Activated CD4-positive, alpha-beta T cell treated with anti-CD3 and anti-CD28 coated beads, Interleukin-2, amount 50 U/mL, for 48 hours (primary cell): ENCODE data around the gene PPM1N.

Experiments used
- DNase-seq, 2 experiments: peaks; one replicate each; pipeline ENCODE4 v3.0.0-alpha.2; 2020

Gene PPM1N

GRCh38 chr19:45470762-45471081 lies 27.5 kb upstream of the PPM1N start:
- no peak for DNase-seq

DNA sequence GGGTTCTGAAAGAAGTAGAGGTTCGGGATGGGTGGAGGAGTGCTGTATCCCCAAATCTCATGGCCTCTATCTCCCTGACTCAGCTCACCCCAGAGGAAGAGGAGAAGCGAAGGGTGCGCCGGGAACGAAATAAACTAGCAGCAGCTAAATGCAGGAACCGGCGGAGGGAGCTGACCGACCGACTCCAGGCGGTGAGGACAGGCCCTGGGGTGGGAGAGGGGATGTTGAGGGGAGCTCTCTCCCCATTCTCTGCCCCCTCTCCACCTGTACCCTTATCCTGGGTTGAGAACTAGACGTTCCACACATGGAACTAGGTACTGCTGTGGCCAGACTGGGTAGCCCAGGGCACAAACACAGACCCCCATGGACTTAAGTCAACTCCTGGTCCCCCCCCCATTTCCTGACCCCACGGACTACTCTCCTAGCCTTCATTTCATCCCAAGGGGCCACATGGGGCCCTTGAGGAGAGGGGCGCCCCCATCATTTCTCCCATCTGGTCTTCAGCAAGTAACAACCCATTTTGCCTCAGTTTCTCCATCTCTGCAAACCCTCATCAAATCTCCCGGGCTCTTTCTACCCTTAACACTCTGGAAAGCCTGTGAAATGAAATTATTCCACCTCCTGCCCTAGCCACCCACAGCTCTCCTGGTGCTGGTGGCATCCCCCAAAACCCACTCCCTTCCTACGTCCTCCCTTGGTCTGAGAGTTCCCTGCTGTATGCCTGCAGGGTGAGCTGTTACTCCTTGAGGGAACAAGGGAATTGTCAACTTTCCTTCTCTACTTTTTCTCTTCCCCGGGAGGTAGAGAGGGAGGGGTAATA lies 26.9 kb upstream of the PPM1N start:
- no peak for DNase-seq

DNA sequence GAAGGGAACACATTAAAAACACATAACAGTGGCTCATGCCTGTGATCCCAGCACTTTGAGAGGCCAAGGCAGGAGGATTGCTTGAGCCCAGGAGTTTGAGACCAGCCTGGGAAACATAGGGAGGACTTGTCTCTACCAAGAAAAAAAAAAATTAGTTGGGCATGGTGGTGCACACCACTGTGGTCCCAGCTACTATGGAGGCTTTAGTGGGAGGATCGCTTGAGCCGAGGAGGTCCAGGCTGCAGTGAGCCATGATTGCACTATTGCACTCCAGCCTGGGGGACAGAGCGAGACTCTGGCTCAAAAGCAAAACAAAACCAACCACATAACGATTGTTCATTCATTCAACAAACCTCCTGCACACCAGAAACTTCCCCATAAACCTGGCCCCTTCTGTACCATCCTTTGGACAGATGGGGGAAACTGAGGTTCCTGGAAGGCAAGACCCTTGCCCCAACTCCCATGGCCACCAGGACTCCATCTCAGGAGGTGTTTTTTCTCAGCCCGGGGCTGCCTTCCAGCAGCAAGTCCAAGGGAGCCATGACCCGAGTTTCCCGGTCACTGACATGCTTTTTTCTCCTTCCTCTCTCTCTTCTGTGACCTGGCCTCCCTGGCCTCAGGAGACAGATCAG lies 26.2 kb upstream of the PPM1N start:
- DNase-seq = no peak

DNA sequence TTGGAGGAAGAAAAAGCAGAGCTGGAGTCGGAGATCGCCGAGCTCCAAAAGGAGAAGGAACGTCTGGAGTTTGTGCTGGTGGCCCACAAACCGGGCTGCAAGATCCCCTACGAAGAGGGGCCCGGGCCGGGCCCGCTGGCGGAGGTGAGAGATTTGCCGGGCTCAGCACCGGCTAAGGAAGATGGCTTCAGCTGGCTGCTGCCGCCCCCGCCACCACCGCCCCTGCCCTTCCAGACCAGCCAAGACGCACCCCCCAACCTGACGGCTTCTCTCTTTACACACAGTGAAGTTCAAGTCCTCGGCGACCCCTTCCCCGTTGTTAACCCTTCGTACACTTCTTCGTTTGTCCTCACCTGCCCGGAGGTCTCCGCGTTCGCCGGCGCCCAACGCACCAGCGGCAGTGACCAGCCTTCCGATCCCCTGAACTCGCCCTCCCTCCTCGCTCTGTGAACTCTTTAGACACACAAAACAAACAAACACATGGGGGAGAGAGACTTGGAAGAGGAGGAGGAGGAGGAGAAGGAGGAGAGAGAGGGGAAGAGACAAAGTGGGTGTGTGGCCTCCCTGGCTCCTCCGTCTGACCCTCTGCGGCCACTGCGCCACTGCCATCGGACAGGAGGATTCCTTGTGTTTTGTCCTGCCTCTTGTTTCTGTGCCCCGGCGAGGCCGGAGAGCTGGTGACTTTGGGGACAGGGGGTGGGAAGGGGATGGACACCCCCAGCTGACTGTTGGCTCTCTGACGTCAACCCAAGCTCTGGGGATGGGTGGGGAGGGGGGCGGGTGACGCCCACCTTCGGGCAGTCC lies 25.5 kb upstream of the PPM1N start:
- no peak for DNase-seq

- DNase-seq = no peak
These were observed 24.9 kb upstream of the PPM1N start for GRCh38 chr19:45473367-45473681.

GRCh38 chr19:45473682-45474605 lies 24.3 kb upstream of the PPM1N start:
- no peak for DNase-seq

DNA sequence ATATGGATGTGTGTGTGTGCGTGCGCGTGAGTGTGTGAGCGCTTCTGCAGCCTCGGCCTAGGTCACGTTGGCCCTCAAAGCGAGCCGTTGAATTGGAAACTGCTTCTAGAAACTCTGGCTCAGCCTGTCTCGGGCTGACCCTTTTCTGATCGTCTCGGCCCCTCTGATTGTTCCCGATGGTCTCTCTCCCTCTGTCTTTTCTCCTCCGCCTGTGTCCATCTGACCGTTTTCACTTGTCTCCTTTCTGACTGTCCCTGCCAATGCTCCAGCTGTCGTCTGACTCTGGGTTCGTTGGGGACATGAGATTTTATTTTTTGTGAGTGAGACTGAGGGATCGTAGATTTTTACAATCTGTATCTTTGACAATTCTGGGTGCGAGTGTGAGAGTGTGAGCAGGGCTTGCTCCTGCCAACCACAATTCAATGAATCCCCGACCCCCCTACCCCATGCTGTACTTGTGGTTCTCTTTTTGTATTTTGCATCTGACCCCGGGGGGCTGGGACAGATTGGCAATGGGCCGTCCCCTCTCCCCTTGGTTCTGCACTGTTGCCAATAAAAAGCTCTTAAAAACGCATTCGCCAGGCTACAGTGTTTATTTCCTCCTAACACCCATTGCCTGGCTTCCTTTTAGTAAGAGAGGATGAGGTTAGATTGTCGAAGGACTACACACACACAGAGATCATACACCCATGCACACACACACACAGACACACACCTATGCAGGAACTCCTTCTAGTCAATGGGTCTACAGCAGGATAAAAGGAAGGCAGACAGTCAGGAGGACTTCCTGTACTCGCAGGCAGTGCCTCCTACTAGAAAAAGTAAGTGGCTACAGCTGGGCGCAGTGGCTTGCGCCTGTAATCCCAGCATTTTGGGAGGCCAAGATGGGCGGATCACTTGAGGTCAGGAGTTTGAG lies 23.4 kb upstream of the PPM1N start:
- DNase-seq = no peak

- no peak for DNase-seq
These were observed 22.5 kb upstream of the PPM1N start for GRCh38 chr19:45475537-45476291.

DNA sequence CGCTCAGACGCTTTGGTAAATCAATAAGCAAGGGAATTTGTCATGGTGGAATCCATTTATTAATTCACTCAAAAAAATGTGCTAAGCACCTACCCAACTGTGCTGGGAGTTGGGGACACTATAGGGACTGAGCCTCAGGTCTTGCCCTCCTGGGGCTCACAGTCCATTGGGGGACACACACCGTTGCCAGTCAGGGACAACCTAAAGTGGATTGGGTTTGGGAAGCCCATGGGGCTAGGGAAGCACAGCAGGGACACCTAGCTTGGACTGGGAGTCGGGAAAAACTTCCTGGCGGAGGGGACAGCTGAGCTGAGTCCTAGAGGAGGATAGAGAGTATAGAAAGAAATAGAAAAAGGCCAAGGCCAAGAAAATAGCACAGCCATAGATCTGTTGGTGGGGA lies 21.9 kb upstream of the PPM1N start:
- no peak for DNase-seq

DNA sequence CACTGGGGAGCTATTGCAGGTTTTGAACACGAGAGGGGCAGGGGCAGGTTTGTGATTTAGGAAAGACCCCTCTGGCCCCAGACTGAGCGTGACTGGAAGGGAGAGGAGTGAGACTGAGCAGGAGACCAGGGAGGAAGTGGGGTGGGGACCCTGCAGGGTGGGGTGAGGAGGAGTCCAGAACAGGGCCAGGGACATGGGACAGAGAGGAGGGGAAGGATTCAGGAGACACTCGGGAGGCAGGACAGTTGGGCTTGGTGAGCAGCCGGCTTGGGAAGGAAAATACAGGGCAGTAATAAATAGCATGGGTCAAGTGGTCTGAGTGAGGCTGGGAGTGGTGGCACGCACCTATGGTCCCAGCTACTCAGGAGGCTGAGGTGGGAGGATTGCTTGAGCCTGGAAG lies 21.1 kb upstream of the PPM1N start:
- no peak for DNase-seq

DNA sequence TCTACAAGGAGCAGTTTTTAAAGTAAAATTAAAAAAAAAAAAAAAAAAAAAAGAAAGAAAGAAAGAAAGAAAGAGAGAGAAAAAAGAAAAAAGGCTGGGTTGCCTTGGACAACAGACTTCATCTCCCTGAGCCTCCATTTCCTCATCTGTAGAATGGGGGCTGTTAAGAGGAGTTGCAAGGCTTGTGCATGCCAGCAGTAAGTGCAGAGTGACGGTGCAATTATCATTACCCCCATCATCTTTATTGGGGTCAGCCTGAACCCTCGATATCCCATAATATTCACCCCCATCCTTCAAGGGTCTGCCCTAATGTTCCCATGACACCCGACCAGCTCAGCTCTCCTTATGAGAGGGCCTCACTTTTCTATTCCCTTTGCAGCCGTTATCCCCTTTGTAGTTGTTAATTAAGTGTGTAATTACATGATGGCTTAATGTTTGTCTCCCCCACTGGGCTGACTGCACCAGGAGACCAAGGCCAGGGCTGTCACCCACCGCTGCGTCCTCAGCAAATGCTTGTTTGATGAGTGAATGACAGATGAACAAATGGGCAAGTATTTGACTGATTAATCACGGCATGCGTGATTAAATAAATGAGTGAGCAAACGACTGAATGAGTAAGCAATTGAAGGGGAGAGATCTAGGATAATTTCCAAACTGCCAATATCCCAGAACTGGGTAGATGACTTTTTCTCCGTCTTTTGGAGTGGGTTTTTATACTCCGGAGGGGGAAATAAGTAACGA lies 20.4 kb upstream of the PPM1N start:
- DNase-seq = peak; percentile 40 to 45

GRCh38 chr19:45478454-45479238 lies 19.6 kb upstream of the PPM1N start:
- DNase-seq = peak; percentile 94 to 96

- DNase-seq = no peak
These were observed 15.2 kb upstream of the PPM1N start for GRCh38 chr19:45483033-45483432.

DNA sequence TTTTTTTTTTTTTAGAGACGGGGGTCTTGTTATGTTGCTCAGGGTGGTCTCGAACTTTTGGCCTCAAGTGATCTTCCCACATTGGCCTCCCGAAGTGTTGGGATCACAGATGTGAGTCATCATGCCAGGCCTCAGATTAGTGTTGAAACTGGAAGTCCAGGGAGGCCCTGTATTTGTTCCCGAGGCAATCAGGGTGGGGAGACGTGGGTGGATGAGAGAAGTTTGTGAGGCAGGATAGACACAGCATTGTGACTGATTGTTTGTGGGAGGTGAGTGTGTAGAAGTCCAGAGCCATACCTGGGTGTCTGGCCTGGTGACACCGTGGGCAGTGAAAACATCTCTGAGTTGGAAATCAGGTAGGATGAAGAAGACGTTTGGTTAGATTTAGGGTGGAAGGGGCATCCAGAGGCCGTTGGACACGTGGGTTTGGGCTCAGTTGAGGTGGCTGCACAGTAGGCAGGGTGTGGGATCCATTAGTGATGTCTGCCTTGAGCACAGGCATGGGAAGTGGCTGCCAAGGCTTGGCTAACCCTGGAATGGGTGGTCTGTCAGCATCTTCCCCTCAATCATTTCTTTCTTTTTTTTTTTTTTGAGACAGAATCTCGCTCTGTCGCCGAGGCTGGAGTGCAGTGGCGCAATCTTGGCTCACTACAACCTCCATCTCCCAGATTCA lies 13.8 kb upstream of the PPM1N start:
- no peak for DNase-seq

- peak; percentile 99 for DNase-seq
These were observed 12.8 kb upstream of the PPM1N start for GRCh38 chr19:45485305-45486077.

GRCh38 chr19:45488708-45489107 lies 9.5 kb upstream of the PPM1N start:
- no peak for DNase-seq

- DNase-seq = no peak
These were observed 8.9 kb upstream of the PPM1N start for GRCh38 chr19:45489216-45489855.
